H54 (cell line): ENCODE data around the gene TNFSF12.

Source experiments
- DNase-seq: peaks from one replicate; pipeline ENCODE4 v3.0.0; 2011; ENCODE audit warnings: low spot score, mixed read lengths; ENCODE audit not compliant: insufficient read length
- FAIRE-seq: peaks from 3 replicates; lab custom pipeline; 2011; peaks lifted over from hg19 to GRCh38; lab: Jason Lieb, UNC
- POLR2A ChIP-seq: IDR thresholded peaks from 2 replicates; pipeline ENCODE4 v1.6.1; 2011; ENCODE audit warnings: low read depth, mild to moderate bottlenecking, low read length

Gene TNFSF12

GRCh38 chr17:7569571-7569970 lies 20.7 kb downstream of the TNFSF12 start:
- FAIRE-seq = no peak

GRCh38 chr17:7570351-7570750 lies 21.5 kb downstream of the TNFSF12 start:
- DNase-seq (no peak), FAIRE-seq (no peak)
- TF ChIP-seq POLR2A = no peak

More at GRCh38 chr17:7569571-7569970, 20.7 kb downstream of the TNFSF12 start:
- no peak for DNase-seq
- no peak for TF ChIP-seq POLR2A

- FAIRE-seq (no peak), DNase-seq (no peak)
- peak; percentile 40; the same call in 1 of the 2 replicates for TF ChIP-seq POLR2A
These were observed 23.4 kb downstream of the TNFSF12 start for GRCh38 chr17:7572338-7572587.

DNA sequence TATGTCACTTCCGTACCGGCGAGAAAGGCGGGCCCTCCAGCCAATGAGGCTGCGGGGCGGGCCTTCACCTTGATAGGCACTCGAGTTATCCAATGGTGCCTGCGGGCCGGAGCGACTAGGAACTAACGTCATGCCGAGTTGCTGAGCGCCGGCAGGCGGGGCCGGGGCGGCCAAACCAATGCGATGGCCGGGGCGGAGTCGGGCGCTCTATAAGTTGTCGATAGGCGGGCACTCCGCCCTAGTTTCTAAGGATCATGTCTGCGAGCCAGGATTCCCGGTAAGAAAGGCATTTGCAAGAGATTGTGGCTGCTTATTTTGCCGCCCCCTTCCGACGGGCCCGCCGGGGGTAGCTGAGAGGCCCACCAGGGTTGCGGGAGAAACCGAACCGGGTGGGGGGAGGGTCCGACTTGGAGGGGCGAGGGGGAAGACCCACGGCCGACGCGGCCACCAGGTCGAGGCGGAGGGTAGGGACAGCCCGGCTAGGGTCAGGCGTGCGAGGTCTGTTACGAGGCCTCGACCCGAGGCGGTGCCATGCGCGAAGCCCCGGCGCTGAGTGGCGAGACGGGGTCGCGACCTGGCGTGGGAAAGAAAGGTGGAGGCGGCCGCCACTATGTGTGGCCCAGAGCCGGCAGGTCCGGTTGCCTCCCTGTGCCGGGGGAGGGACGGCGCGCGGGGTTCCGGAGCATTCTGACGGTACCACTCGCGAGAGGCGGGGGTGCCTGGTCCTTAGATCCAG lies 23.9 kb downstream of the TNFSF12 start:
- DNase-seq (peak; percentile 96), FAIRE-seq (no peak)

GRCh38 chr17:7573324-7574080 lies 24.6 kb downstream of the TNFSF12 start:
- FAIRE-seq (no peak), DNase-seq (peak; percentile 58)
- 0 out of 2 replicates have a peak, but pooled peaks have one; percentile 30 for TF ChIP-seq POLR2A

More for the DNA sequence above, 23.9 kb downstream of the TNFSF12 start:
- peak; percentile 90 for TF ChIP-seq POLR2A

- FAIRE-seq = no peak
- no peak for DNase-seq
- TF ChIP-seq POLR2A = no peak
These were observed 25.5 kb downstream of the TNFSF12 start for GRCh38 chr17:7574176-7574953.

GRCh38 chr17:7575481-7575883 lies 26.6 kb downstream of the TNFSF12 start:
- FAIRE-seq = no peak
- TF ChIP-seq POLR2A = no peak
- DNase-seq = no peak

DNA sequence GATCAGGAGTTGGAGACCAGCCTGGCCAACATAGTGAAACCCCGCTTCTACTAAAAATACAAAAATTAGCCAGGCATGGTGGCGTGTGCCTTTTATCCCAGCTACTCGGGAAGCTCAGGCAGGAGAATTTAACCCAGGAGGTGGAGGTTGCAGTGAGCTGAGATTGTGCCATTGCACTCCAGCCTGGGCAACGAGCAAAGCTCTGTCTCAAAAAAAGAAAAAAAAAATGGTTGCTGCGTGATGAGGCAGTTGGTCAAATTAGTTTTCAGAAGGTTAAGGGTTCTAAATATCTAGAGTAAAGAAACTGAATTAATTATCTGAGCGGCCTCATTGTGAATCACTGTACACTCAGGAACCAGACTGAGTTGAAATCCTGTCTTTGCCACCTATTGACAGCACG lies 27.1 kb downstream of the TNFSF12 start:
- FAIRE-seq (no peak), DNase-seq (no peak)
- no peak for TF ChIP-seq POLR2A

DNA sequence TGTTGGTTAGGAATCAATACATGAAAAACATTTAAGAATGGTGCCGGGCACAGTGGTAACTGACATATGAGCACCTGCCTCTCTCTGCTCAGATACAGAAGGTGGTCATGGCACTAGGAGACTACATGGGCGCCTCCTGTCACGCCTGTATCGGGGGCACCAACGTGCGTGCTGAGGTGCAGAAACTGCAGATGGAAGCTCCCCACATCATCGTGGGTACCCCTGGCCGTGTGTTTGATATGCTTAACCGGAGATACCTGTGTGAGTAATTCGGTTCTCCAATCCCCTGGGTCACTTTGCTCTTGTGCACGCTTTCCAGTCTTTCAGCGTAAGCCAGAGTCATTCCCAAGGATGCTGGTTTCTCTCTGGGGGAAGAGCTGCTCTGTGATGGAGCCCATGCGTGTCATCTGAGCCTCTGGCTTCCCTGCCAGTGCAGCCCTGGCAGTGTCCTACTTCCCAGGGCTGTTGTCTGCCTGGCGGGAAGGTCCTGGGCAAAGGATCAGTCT lies 27.6 kb downstream of the TNFSF12 start:
- FAIRE-seq (no peak), DNase-seq (no peak)
- TF ChIP-seq POLR2A = no peak

DNA sequence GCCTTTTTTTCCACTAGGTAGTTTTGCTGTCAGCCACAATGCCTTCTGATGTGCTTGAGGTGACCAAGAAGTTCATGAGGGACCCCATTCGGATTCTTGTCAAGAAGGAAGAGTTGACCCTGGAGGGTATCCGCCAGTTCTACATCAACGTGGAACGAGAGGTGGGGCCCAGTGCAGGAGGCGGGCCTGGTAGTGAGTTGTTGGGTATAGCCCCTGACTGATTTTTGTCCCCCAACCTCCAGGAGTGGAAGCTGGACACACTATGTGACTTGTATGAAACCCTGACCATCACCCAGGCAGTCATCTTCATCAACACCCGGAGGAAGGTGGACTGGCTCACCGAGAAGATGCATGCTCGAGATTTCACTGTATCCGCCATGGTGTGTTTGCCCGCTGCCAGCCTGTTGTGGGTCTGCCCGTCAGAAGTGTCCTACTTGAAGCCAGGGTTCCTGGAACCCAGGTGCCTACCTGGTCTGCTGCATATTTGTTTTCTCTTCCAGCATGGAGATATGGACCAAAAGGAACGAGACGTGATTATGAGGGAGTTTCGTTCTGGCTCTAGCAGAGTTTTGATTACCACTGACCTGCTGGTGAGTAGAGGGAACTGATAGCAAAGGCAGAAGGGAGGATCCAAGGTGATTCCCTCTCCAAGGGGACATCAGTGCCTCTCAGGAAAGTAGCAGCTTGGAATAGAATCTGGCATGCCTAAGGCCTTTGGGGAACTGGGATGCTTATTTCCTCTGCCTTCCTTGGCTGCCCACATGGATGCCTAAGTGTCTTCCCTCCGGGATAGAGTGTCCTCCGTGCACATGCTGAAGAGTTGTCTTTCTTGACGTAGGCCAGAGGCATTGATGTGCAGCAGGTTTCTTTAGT lies 28.7 kb downstream of the TNFSF12 start:
- TF ChIP-seq POLR2A = no peak
- DNase-seq = no peak
- no peak for FAIRE-seq

DNA sequence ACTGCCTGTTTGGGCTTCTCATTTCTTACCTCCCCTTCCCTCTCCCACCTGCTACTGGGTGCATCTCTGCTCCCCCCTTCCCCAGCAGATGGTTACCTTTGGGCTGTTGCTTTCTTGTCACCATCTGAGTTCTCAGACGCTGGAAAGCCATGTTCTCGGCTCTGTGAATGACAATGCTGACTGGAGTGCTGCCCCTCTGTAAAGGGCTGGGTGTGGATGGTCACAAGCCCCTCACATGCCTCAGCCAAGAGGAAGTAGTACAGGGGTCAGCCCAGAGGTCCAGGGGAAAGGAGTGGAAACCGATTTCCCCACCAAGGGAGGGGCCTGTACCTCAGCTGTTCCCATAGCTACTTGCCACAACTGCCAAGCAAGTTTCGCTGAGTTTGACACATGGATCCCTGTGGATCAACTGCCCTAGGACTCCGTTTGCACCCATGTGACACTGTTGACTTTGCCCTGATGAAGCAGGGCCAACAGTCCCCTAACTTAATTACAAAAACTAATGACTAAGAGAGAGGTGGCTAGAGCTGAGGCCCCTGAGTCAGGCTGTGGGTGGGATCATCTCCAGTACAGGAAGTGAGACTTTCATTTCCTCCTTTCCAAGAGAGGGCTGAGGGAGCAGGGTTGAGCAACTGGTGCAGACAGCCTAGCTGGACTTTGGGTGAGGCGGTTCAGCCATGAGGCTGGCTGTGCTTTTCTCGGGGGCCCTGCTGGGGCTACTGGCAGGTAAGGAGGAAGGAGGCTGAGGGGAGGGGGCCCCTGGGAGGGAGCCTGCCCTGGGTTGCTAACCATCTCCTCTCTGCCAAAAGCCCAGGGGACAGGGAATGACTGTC lies 30.4 kb downstream of the TNFSF12 start, which contains the start of gene CD68:
TSS of gene CD68 (plus strand) at position 638 of the 833 bp plus-strand sequence. CDS start at position 678, 40 bp downstream.
- FAIRE-seq (peak; percentile 73), DNase-seq (peak; percentile 92)
- peak; percentile 53; the same call in 1 of the 2 replicates for TF ChIP-seq POLR2A
